B cell (primary cell): ENCODE data around the gene CHMP2B.

Source experiments
- EZH2 ChIP-seq: IDR thresholded peaks from 2 replicates; pipeline ENCODE4 v1.6.1; 2012; ENCODE audit warnings: borderline replicate concordance, low read depth, mild to moderate bottlenecking, moderate library complexity, low read length; ENCODE audit not compliant: insufficient read depth, poor library complexity, severe bottlenecking
- TF ChIP-seq, protein P1 (sequence below): fragments of 200-600 bp; IDR thresholded peaks from one replicate; pipeline ENCODE4 v1.8.0; 2022; ENCODE audit warnings: antibody characterized with exemption, mild to moderate bottlenecking

- TF ChIP-seq, protein P1, sequence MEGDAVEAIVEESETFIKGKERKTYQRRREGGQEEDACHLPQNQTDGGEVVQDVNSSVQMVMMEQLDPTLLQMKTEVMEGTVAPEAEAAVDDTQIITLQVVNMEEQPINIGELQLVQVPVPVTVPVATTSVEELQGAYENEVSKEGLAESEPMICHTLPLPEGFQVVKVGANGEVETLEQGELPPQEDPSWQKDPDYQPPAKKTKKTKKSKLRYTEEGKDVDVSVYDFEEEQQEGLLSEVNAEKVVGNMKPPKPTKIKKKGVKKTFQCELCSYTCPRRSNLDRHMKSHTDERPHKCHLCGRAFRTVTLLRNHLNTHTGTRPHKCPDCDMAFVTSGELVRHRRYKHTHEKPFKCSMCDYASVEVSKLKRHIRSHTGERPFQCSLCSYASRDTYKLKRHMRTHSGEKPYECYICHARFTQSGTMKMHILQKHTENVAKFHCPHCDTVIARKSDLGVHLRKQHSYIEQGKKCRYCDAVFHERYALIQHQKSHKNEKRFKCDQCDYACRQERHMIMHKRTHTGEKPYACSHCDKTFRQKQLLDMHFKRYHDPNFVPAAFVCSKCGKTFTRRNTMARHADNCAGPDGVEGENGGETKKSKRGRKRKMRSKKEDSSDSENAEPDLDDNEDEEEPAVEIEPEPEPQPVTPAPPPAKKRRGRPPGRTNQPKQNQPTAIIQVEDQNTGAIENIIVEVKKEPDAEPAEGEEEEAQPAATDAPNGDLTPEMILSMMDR, result no peak
- TF ChIP-seq EZH2, result no peak
Observed at GRCh38 chr3:87196879-87197278, 30.2 kb upstream of the CHMP2B start.
